GM12891 (cell line): ENCODE data around the gene FUS.

Source experiments
- POLR2A ChIP-seq: IDR thresholded peaks from 2 replicates; pipeline ENCODE4 v1.6.1; 2011; ENCODE audit warnings: low read depth, low read length, control low read depth
- POLR2AphosphoS5 ChIP-seq: IDR thresholded peaks from 2 replicates; pipeline ENCODE4 v1.6.1; 2011; ENCODE audit warnings: low read depth, low read length, control low read depth

- TF ChIP-seq POLR2AphosphoS5, result peak; percentile 91
- TF ChIP-seq POLR2A, result peak; percentile 71; the same call in 1 of the 2 replicates
Observed at GRCh38 chr16:31199430-31200041, 19.6 kb downstream of the FUS start.
